HG03280 (cell line): Measurements from ENCODE around the gene ASGR1.

Source experiments
- ATAC-seq: cut with Tn5 transposase; IDR thresholded peaks from one replicate; pipeline ENCODE4 v1.9.1; 2021; ENCODE audit warnings: mild to moderate bottlenecking, moderate library complexity; ENCODE audit not compliant: unreplicated experiment

ASGR1 gene

DNA sequence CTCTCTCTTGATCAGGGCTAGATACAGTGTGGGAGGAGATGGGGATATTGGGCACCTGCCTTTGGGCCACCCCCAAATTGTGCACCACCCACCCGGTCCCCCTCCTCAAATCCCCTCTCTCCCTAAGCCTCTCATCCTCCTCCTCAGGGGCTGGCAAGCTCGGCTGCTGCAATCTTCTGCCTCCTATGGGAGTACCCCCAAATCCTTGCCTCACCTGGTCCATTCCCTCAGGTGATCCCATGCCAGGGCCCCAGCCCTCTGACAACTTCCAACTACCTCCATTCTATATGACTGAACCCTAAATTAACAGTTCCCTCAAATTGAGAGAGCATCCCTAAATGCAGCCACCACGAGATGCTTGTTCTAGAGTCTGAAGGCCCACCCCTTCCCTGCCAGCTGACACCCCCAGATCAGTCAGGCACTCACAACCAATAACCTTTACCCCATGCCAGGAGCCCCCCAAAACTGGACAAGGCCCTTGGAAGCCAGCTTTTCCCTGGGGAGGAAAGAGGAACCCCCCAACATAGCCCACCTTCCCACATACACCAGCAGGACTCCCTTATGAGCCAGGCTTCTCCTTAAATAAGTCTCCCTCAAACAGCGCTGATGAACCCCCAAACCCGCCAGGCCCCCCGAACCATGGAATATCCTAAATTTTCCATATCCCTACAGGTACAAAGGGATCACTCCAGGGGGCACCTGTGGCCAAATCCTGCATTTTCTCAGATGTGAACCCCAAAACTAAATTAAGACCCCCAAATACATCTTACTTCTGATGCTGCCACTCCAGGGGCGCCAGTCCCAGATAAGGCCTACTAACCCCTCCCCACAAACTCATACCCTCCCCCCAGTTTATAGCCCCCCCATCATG is 37.3 kb upstream of the ASGR1 start:
- no peak for ATAC-seq

- no peak for ATAC-seq
Observed at GRCh38 chr17:7215652-7216180, 36.5 kb upstream of the ASGR1 start.

DNA sequence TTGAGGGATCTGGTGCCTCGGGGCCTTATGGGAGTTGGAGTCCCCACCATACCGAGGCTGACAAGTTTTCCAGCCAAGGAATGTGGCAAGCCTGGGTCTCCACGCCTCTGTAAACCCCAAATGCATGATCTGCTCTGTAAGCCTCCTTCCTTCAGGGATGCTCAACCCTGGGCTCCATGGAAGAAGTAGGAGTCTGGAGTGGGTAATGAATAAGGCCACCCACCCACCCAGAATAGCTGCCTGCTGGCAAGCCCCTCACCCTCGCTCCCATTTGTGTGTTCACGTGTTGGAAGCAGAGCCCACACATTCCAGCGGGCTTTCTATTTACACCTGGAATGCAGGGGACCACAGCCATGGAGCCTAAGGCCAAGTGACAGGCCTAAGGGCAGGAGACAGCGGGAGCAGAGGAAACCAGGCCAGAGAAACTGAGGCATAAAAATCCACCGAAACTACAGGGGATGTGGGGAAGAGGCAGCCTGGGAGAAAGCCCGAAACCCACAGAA is 36.0 kb upstream of the ASGR1 start:
- no peak for ATAC-seq

DNA sequence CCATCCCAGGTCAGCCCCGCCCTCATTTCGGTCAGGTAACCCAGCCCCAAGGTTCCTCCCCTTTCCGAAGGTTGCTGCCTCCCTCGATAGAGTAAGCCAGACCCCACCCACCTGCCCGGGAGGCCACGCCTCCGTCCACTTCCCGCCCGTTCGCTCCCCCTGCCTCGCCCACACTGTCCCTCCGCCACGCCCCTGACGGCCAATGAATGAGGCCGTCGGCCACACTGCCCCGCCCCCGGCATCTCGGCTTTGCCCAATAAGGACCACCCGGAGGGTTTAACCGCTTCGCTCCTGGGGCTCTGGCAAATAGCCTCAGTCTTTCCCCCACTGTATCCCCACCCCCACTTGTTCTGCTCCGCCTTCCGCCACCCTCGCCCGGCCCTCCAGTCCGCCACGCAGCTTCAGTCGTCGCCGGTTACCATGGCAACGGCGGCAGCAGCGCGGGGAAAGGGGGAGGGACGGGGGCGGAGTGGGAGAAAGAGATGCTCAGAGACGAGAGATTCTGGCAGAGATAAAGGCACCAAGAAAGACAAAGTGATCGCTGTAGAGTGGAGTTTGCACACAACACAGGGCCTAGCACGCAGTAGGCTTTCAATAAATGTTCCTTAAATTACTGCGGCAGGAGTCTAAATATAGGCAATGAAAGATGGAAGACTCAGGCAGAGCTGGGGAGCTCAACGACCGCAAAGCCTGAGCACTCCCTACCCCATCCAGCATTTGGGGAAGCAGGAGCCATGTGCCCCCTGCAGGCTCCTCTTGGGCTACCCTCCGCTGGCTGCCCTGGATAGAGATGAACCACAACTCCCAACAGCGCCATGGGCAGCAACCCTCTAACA is 35.3 kb upstream of the ASGR1 start:
- peak; percentile 85 for ATAC-seq

DNA sequence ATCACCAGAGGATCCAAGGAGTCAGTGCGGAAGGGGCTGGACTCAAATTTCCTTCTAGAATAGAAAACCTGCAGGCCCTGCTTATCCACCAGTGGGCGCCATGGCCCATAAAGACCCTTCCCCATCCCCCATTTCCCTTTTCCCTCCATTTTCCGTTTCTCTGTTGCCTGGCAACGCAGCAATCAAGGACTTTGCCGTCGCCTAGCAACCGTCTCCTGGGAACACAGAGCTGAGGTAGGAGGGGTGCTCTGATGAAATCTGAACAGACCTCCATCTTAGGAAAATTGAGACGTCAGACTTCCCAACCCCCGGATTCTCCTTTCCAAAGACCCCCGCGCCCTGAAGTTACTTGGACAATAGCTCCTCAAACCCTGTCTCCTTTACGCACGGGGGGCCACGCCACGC is 34.7 kb upstream of the ASGR1 start:
- ATAC-seq: no peak

DNA sequence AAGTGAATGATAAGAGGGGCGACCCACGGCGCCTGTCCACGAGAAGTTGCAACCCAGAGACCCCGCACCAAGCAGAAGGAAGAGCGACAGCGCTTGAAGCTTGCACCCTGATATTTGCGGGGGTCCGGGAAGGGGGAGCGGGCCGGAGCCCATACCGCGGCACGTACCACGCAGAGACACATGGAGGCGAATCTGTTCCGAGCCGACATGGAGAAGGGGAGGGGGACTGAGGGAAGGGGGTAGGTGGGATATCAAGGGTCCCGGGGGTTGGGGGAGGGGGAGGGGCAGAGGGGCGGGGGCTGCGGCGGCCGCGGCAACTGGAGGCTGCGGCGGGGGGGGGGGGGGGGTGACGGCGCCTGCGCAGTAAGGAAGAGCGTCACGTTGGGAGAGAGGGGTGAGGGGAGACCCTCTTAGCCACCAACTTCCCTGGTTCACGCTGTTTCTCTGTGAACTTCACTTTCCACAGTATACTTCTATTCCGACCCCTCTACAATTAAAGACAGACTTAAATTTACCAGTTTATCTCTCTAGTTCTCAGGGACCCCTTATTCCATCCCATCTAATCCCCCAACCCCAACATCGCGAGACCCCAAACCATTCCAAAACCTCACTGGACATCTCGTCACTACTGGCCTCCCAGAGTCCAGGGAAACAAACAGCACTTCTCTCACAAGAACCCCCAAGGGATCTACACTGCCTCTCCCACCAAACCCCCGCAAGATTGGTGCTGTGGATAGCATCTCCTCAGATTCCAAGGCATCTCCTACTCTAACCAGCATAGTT is 32.5 kb upstream of the ASGR1 start:
- ATAC-seq: no peak

DNA sequence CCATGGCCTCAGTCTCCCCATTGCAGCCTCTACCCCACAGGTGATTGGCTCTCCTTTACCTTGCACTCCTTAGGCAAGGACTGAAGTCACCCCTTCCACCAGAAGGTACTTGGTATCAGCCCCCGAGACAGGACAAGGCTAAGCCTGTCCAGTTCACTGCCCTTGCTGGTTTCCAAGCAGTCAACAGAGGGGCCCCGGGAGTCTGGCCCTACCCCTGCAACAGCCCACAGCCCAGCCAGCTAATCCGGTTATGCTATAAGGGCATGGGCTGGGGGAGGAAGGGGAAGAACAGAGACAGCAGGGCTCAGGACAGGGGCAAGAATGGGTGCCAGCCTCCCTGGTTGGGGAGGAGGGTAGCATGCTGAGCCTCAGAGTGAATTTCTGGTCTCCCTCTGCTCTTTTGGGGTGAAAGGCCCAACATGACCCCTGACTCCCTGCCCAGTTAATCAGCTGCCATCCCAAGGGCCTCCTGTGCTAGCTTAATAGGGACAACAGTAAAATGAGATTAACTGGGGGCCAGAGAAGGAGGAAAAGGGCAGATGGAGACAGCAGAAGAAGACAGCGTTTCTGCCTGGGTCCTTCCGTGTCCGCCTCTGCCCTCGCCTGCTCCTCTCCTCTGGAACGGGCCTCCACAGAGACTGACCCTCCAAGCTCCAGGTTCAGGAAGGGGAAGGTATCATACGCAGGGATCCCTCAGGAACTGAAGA is 29.7 kb upstream of the ASGR1 start:
- no peak for ATAC-seq

GRCh38 chr17:7208027-7208571 is 28.9 kb upstream of the ASGR1 start:
- no peak for ATAC-seq

DNA sequence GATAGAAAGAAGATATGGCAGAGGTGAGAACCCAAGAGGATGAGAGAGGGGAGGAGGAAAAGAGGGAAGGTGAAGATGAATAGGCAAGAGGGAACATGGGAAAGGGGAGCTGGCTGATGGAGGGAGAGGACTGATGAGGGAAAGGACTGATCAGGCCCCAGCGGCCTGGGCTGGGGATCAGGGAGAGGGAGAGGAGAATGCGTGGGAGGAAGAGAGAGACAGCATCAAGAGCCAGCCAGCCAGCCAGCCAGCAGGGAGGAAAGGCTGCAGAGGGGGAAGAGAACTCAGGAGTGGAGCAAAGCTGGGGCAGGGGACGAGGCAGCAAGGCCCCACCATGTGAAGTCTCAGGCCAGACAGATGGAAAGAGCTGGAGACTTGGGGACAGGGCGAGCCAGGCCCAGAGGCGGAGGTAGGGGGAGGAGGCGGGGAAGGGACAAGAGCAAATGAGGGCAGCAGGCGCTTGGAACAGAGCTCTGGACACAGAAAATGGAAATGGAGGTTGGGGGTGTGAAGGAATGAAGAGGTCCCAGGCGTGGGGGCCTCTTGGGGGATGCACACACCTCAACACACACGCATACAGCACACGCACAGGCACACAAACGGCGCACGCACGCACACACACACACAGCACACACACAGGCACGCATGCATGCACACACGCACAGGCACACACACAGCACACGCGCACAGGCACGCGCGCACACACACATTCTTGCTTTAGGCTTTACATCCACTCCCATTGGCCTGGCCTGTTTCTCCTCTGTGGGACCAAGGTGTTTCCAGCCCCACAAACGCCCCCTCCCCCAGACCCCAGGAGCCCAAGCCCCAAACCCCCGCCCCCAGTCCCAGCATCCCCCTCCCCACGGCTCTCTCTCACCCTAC is 28.2 kb upstream of the ASGR1 start:
- no peak for ATAC-seq

GRCh38 chr17:7205561-7205960 is 26.4 kb upstream of the ASGR1 start:
- no peak for ATAC-seq

DNA sequence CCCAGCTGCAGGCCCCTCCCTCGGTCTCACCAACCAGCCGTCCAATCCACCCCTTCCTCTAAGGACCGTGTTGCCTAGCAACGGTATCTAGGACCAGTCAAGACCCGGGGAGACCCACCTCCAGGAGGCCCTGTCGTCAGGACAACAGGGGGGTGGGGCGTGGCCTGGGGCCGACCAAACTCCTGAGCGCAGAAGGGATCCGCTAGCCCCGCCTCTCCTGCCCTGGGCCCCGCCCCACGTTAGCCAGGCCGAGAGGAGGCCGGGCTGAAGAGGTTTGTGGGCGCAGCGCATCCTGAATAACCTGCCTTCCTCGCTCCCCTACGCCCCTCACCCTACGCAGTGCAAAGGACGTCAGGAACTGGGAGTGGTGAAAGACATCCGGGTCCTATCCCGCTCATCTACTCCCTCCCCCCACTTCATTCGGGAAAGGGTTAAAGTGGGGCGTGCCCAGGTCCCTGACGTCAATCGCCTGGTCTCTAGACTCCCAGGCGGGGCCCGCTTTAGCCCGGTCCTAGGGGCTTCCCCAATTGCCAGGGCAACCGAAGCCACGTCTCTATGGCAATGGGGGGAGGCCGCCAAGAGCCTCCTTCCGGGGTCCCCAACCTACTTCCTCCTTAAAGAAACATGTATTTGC is 25.8 kb upstream of the ASGR1 start:
- ATAC-seq: peak; percentile 82

DNA sequence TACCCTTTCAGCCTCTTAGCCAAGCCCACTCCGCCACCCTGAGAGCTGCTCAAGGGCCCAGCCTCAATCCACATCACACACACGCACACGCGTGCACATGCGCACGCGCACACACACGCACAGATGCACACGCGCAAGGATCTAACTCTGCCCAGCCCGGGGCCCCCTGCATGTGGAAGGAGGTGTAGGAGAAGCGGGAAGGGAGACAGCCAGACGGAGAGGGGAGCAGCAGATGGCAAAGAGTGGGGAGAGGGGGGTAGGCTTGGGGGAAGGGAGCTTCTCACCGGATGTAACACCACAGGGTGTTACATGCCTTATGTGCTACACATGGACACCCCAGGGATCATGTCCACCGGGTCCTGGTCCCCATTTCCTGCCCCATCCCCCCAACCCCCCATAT is 25.2 kb upstream of the ASGR1 start:
- no peak for ATAC-seq

- no peak for ATAC-seq
Observed at GRCh38 chr17:7203391-7203790, 24.2 kb upstream of the ASGR1 start.

DNA sequence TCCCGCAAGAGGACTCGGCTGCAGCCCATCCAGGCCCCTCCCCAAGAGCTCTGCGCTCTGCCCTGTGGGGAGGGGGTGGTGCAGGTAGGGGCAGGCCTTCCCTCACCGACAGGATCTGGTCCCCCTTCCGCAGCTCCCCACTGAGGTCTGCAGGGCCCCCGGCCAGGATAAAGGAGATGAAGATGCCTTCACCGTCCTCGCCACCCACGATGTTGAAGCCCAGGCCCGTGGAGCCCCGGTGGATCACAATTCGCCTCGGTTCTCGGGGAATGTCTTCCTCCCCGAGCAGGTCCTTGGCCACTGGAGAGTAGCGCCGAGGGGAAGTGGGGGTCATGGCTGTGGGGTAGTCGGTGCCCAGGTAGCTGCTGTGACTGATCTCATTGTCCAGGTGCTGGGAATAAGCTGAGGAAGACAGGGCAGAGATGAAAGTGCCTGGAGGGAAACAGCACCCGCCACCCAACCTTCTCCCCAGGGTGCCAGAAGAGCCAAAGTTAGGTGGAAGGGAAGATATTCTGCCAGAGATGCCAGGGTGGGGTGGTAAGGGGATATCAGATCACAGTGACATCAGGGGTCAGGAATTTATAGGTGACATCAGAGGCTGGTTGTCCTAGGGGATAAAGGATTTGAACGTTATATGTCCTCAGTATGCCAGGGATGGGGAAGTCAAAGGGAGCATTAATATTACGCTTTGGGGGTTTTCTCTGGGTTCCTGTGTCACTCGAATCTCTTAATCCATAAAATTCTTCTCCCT is 17.7 kb upstream of the ASGR1 start:
- no peak for ATAC-seq

DNA sequence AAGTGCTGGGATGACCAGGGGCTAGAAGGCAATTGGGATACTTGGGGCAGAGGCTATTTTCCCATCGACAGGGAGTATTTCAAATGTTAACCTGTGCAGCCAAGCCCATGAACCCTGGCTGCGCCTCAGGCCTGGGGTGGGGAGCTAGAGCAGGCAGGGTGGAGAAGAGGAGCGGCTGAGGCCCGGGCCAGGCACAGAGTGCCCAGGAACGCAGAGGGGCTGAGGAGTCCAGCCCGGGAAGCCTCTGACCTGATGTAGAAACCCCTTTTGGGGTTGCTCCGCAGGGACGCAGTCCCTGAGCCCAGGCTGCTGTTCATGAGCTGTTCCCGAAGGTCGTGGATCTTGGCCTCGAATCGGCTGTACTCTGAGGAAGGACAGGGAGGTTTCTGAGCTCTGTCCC is 16.8 kb upstream of the ASGR1 start:
- ATAC-seq: no peak

DNA sequence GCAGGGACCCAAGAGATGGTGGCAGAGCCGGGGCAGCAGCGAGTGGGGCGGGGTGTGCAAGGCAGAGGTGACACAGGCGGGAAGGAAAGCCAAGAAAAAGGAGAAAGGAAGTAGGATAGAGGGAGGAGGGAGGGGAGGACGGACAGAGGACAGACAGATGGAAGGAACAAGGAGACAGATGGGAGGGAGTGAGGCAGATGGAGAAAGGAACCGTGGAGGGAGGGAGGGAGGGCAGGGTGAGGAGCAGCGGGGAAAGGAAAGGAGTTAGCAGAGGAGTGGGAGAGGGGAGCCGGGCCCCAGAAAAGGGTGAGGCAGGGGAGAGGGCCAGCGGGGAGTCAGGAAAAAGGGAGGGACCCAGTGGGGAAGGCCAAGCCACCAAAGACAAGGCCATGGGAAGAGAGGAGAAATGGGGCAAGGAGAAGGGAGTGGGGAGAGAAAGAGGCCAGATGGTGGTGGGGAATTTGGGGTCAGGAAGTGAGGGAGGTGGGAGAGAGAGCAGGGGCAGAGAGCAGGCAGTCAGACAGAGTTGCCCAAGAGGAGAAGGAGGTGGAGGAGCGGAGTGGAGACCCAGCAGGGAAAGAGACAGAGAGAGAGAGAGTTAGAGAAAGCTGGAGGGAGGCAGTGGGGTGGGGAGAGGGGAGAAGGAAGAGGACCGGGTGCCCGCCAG is 13.2 kb upstream of the ASGR1 start:
- no peak for ATAC-seq

DNA sequence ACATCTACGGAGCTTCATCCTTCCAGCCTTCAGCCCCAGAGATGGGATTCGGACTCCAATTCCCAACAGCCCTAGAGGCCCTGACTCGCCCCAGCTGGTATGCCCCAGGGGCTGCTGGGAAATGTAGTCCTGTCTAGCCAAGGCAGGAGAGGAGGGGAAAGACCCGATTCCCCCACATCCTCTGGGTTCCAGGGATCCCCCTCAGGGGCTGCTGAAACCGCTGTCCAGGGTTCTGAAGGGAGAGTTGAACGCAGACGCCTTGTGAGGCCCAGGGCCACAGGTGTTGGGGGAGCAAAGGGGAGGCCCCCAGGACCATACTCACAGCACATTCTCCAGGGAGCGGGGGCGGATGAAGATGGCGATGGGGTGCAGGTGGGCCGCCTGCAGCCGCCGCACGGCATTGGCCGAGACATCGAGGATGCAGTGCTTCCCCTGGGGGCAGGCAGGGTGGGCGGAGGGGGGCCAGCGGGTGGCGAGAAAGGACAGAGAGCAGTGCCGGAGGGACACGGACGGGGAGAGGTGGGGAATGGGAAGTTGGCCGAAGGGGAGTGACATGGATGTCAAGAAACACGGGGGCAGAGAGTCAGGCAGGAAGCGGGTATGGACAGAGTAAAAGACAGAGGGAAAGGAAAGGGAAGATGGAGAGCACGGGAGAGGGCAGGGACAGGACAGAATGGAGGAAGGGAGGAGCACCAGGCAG is 12.6 kb upstream of the ASGR1 start:
- no peak for ATAC-seq
